ENCODE results near the gene APBA2. TPM values are rescaled to one million over a fixed set of nuclear protein-coding genes. Genes with fewer than 3 reads are reported as not detected.
A peak's percentile ranks its signal among the peaks of the same experiment; 100 is the strongest.

APBA2 gene
- total RNA-seq, 1 experiment from 2014 or later: not detected

DNA sequence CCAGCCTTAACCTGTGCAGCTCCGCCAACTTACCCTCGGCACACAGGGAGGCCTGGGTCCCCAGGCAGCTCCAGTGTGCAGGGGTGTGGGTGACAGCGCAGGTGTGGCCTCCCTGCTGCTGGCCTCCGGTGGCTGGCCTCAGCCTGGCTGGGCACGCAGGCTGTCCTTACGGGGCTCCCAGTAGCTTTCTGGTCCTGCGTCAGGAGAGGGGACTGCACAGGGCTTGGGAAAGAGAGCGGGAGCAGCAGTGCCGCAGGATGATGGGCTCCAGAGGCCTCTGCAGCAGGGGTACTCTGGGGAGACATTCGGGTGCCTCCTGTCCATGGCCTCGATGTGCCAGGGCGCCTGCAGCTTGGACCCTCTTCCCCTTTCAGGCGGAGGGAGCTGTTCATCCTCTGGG, 9.4 kb downstream of the APBA2 start:
- H2AFZ ChIP-seq (ENCODE audit: low read length): no peak overlapping the region
- no peaks in the 10 kb centered on the region for H3K27me3 ChIP-seq (ENCODE audit: low read length)
- no peaks in the 10 kb centered on the region for H3K9me3 ChIP-seq (ENCODE audit: low read length)
- H3K36me3 ChIP-seq (ENCODE audit: insufficient read depth, low read length): no peaks in the 10 kb centered on the region
- no peaks in the 10 kb centered on the region for H3K4me1 ChIP-seq (ENCODE audit: low read length)
- no peak overlapping the region for H3K4me2 ChIP-seq (ENCODE audit: low read depth, low read length, poor library complexity, severe bottlenecking)
- H3K4me3 ChIP-seq (ENCODE audit: low read length): no peak overlapping the region
- no peaks in the 10 kb centered on the region for H3K79me2 ChIP-seq (ENCODE audit: low read length)
- H3K27ac ChIP-seq (ENCODE audit: low read length): no peak overlapping the region
- no peak overlapping the region for H3K9ac ChIP-seq (ENCODE audit: low read length)
- no peaks in the 10 kb centered on the region for H3K9me2 ChIP-seq (replicated peaks; ENCODE audit: insufficient read depth, low read length)
- peak; percentile 22 for DNase-seq
- H4K20me1 ChIP-seq (ENCODE audit: insufficient read depth, low read depth, low read length): no peaks in the 10 kb centered on the region

- Histone ChIP-seq H3K27me3 (ENCODE audit: low read length) (no peaks in the 10 kb centered on the region), H3K9me2 (replicated peaks; ENCODE audit: insufficient read depth, low read length) (no peaks in the 10 kb centered on the region), H3K27ac (ENCODE audit: low read length) (no peak overlapping the region), H3K9me3 (ENCODE audit: low read length) (no peaks in the 10 kb centered on the region), H3K4me2 (ENCODE audit: low read depth, low read length, poor library complexity, severe bottlenecking) (no peak overlapping the region), H3K4me3 (ENCODE audit: low read length) (no peak overlapping the region), H3K4me1 (ENCODE audit: low read length) (no peaks in the 10 kb centered on the region), H3K79me2 (ENCODE audit: low read length) (no peaks in the 10 kb centered on the region), H3K9ac (ENCODE audit: low read length) (no peak overlapping the region), H2AFZ (ENCODE audit: low read length) (no peak overlapping the region), H3K36me3 (ENCODE audit: insufficient read depth, low read length) (no peaks in the 10 kb centered on the region), H4K20me1 (ENCODE audit: insufficient read depth, low read depth, low read length) (no peaks in the 10 kb centered on the region)
- DNase-seq: peak; percentile 11
Measured at GRCh38 chr15:28895566-28895965, 9.8 kb downstream of the APBA2 start.

DNA sequence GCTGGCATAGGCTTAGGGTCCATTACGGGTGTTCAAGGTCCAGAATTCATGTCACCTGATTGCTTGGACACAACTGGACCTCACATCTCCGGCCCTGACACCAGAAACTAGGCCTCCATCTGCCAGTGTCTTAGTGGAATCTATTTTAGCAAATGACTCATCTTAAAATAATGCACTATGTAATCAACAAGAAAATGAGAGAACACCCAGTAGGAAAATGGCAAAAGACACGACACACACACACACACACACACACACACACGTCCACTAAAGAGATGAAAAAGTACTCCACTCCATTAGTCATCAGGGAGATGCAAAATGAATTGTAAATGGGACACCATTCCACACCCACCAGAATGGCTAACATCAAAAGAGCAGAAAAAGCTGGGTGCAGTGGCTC, 11.2 kb downstream of the APBA2 start:
- Histone ChIP-seq H3K27me3 (ENCODE audit: low read length) (no peaks in the 10 kb centered on the region), H3K4me2 (ENCODE audit: low read depth, low read length, poor library complexity, severe bottlenecking) (no peak overlapping the region), H2AFZ (ENCODE audit: low read length) (no peak overlapping the region), H3K9me2 (replicated peaks; ENCODE audit: insufficient read depth, low read length) (no peaks in the 10 kb centered on the region), H3K36me3 (ENCODE audit: insufficient read depth, low read length) (no peaks in the 10 kb centered on the region), H3K4me1 (ENCODE audit: low read length) (no peaks in the 10 kb centered on the region), H3K9me3 (ENCODE audit: low read length) (no peaks in the 10 kb centered on the region), H3K79me2 (ENCODE audit: low read length) (no peaks in the 10 kb centered on the region), H3K4me3 (ENCODE audit: low read length) (no peak overlapping the region), H4K20me1 (ENCODE audit: insufficient read depth, low read depth, low read length) (no peaks in the 10 kb centered on the region), H3K9ac (ENCODE audit: low read length) (no peak overlapping the region), H3K27ac (ENCODE audit: low read length) (no peak overlapping the region)
- DNase-seq: no peak

DNA sequence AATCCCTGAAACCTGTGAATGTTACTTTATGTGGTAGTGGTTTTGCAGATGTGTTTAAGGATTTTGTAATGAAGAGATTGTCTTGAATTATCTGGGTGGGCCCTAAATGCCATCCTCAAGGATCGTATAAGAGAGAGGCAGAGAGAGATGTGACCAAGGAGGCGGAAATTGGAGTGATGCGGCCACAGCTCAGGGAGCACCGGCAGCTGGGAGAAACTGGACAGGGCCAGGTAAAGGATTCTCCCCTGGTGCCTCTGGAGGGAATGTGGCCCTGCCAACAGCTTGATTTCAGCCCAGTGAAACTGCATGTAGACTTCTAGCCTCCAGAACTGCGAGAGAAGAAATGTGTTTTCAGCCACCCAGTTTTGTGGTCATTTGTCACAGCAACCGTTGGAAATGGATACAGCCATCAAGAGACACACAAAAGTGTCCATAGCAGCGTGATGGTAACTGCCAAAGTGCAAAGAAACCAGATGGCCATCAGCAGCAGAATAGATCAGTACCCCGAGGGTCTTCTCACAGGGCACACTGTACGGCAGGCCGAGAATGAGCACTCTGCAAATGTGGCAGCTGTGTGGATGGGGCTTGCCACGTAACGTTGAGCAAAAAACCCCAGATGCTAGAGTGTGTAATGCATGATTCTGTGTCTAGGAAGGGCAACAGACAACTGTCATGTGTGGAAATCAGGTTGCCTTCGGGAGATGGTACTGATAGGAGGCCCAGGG, 12.2 kb downstream of the APBA2 start:
- Histone ChIP-seq H3K9ac (ENCODE audit: low read length) (no peak overlapping the region), H3K4me1 (ENCODE audit: low read length) (no peaks in the 10 kb centered on the region), H3K9me2 (replicated peaks; ENCODE audit: insufficient read depth, low read length) (no peaks in the 10 kb centered on the region), H3K27me3 (ENCODE audit: low read length) (no peaks in the 10 kb centered on the region), H3K4me3 (ENCODE audit: low read length) (no peak overlapping the region), H3K9me3 (ENCODE audit: low read length) (no peaks in the 10 kb centered on the region), H3K4me2 (ENCODE audit: low read depth, low read length, poor library complexity, severe bottlenecking) (no peak overlapping the region), H3K36me3 (ENCODE audit: insufficient read depth, low read length) (no peaks in the 10 kb centered on the region), H4K20me1 (ENCODE audit: insufficient read depth, low read depth, low read length) (no peaks in the 10 kb centered on the region), H2AFZ (ENCODE audit: low read length) (no peak overlapping the region), H3K27ac (ENCODE audit: low read length) (no peak overlapping the region), H3K79me2 (ENCODE audit: low read length) (no peaks in the 10 kb centered on the region)
- no peak for DNase-seq

DNA sequence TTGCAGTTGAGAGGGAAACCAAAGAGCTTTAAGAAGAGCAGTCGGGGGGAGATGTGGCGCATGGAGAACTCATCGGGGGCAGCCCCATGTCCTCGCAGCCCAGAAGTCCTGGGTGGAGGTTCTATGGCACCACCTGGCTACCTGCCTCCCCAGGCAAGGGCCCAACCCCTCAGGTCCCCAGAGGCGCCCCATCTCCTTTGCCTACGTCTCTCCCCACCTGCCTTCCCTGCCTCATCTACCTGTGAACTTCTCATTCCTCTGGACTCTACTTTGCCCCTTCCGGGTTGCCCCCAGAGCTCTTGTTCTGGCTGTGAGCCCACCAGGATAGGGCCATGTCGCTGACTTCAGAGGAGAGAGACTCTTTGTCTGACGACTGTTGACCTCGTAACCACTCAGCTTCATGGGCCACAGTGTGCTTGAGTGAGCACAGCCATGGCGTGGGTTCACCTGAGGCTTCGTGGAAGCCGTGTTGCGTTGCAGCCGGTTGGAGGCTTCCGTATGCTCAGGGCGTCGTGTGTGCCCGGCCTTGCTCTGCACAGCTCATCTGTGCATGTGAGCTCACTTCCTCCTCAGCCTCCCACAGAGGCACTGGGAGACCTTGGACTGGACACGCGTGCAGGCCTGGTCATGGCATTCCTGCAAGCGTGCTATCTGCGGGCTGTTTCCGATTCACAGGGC, 13.4 kb downstream of the APBA2 start:
- no peak for DNase-seq
- no peaks in the 10 kb centered on the region for H3K79me2 ChIP-seq (ENCODE audit: low read length)
- no peaks in the 10 kb centered on the region for H3K27me3 ChIP-seq (ENCODE audit: low read length)
- H3K4me1 ChIP-seq (ENCODE audit: low read length): no peaks in the 10 kb centered on the region
- H3K9me2 ChIP-seq (replicated peaks; ENCODE audit: insufficient read depth, low read length): no peaks in the 10 kb centered on the region
- H3K9me3 ChIP-seq (ENCODE audit: low read length): no peaks in the 10 kb centered on the region
- no peak overlapping the region for H3K9ac ChIP-seq (ENCODE audit: low read length)
- H3K4me2 ChIP-seq (ENCODE audit: low read depth, low read length, poor library complexity, severe bottlenecking): no peak overlapping the region
- H3K36me3 ChIP-seq (ENCODE audit: insufficient read depth, low read length): no peaks in the 10 kb centered on the region
- H3K27ac ChIP-seq (ENCODE audit: low read length): no peak overlapping the region
- H3K4me3 ChIP-seq (ENCODE audit: low read length): no peak overlapping the region
- no peaks in the 10 kb centered on the region for H4K20me1 ChIP-seq (ENCODE audit: insufficient read depth, low read depth, low read length)
- no peak overlapping the region for H2AFZ ChIP-seq (ENCODE audit: low read length)

GRCh38 chr15:28900041-28900891, 14.5 kb downstream of the APBA2 start:
- no peaks in the 10 kb centered on the region for H3K9me3 ChIP-seq (ENCODE audit: low read length)
- no peak overlapping the region for H3K4me3 ChIP-seq (ENCODE audit: low read length)
- no peak overlapping the region for H2AFZ ChIP-seq (ENCODE audit: low read length)
- H3K9ac ChIP-seq (ENCODE audit: low read length): no peak overlapping the region
- no peak overlapping the region for H3K4me2 ChIP-seq (ENCODE audit: low read depth, low read length, poor library complexity, severe bottlenecking)
- no peak overlapping the region for H3K27ac ChIP-seq (ENCODE audit: low read length)
- no peak for DNase-seq
- no peaks in the 10 kb centered on the region for H3K79me2 ChIP-seq (ENCODE audit: low read length)
- H3K27me3 ChIP-seq (ENCODE audit: low read length): no peaks in the 10 kb centered on the region
- no peaks in the 10 kb centered on the region for H4K20me1 ChIP-seq (ENCODE audit: insufficient read depth, low read depth, low read length)
- H3K9me2 ChIP-seq (replicated peaks; ENCODE audit: insufficient read depth, low read length): no peaks in the 10 kb centered on the region
- no peaks in the 10 kb centered on the region for H3K4me1 ChIP-seq (ENCODE audit: low read length)
- no peaks in the 10 kb centered on the region for H3K36me3 ChIP-seq (ENCODE audit: insufficient read depth, low read length)

GRCh38 chr15:28900892-28901586, 15.3 kb downstream of the APBA2 start:
- DNase-seq: no peak
- Histone ChIP-seq H3K27me3 (ENCODE audit: low read length) (no peaks in the 10 kb centered on the region), H3K4me3 (ENCODE audit: low read length) (no peak overlapping the region), H3K4me2 (ENCODE audit: low read depth, low read length, poor library complexity, severe bottlenecking) (no peak overlapping the region), H3K27ac (ENCODE audit: low read length) (no peak overlapping the region), H3K79me2 (ENCODE audit: low read length) (no peaks in the 10 kb centered on the region), H3K9me2 (replicated peaks; ENCODE audit: insufficient read depth, low read length) (no peaks in the 10 kb centered on the region), H3K9ac (ENCODE audit: low read length) (no peak overlapping the region), H4K20me1 (ENCODE audit: insufficient read depth, low read depth, low read length) (no peaks in the 10 kb centered on the region), H3K9me3 (ENCODE audit: low read length) (no peaks in the 10 kb centered on the region), H3K36me3 (ENCODE audit: insufficient read depth, low read length) (no peaks in the 10 kb centered on the region), H2AFZ (ENCODE audit: low read length) (no peak overlapping the region), H3K4me1 (ENCODE audit: low read length) (no peaks in the 10 kb centered on the region)

DNA sequence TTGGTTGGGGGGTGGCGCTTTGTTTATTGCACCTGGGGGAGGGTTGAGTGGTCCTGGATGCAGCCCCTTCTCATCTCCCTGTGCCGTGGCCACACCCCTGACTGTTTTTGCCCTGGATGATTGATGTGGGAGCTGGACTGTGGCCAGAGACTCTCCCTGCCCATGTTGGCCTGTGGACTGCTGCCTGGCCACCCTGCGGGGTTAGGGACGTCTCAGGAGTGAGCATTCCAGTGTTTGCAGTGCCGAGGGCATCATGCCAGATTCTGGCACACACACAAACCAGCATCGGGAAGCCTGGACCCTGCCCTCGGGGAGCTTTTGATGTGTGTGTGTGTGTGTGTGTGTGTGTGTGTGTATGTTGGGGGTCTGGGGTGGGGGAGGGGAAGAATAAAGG, 15.8 kb downstream of the APBA2 start:
- no peak overlapping the region for H3K4me2 ChIP-seq (ENCODE audit: low read depth, low read length, poor library complexity, severe bottlenecking)
- H3K36me3 ChIP-seq (ENCODE audit: insufficient read depth, low read length): no peaks in the 10 kb centered on the region
- H3K79me2 ChIP-seq (ENCODE audit: low read length): no peaks in the 10 kb centered on the region
- no peaks in the 10 kb centered on the region for H3K4me1 ChIP-seq (ENCODE audit: low read length)
- H3K27me3 ChIP-seq (ENCODE audit: low read length): no peaks in the 10 kb centered on the region
- H3K4me3 ChIP-seq (ENCODE audit: low read length): no peak overlapping the region
- H3K9ac ChIP-seq (ENCODE audit: low read length): no peak overlapping the region
- no peak for DNase-seq
- no peaks in the 10 kb centered on the region for H4K20me1 ChIP-seq (ENCODE audit: insufficient read depth, low read depth, low read length)
- H3K27ac ChIP-seq (ENCODE audit: low read length): no peak overlapping the region
- H3K9me2 ChIP-seq (replicated peaks; ENCODE audit: insufficient read depth, low read length): no peaks in the 10 kb centered on the region
- no peak overlapping the region for H2AFZ ChIP-seq (ENCODE audit: low read length)
- H3K9me3 ChIP-seq (ENCODE audit: low read length): no peaks in the 10 kb centered on the region
